ENCODE data around the gene PGC. TPM values are rescaled to one million over a fixed set of nuclear protein-coding genes. Genes with fewer than 3 reads are reported as not detected.

Gene PGC
- total RNA-seq, result 1,000 to 10,000 TPM in 2 of 6 donors, 100 to 1,000 TPM in 4; 241 to 4,380 (median 659) TPM

GRCh38 chr6:41747256-41748101 is at the start of gene PGC:
Gene PGC, minus strand, starts transcription at chr6:41747397. Its CDS starts 63 bp downstream, at chr6:41747334.
- peak within 1 kb of the TSS in 2 of 4 donors; percentile 30 to 41 for H3K4me3 ChIP-seq
- H3K36me3 ChIP-seq, result no peaks in the 10 kb centered on the region
- DNase-seq (peak in 1 of 2 donors; percentile 79), ATAC-seq (ENCODE audit: low FRiP score in 2 of 2) (peak; percentile 28 to 64)
- peak in 1 of 2 donors; percentile 26 for TF ChIP-seq POLR2AphosphoS5 (IDR thresholded peaks at IDR 0.05)
- peak in 1 of 4 donors; percentile 64 for TF ChIP-seq EP300 (IDR thresholded peaks at IDR 0.05)
- no peak for TF ChIP-seq CTCF (IDR thresholded peaks at IDR 0.05)
- peak in 1 of 4 donors; percentile 64 for TF ChIP-seq POLR2A (IDR thresholded peaks at IDR 0.05)
- H3K4me1 ChIP-seq, result peaks cover 0 to 34% (median 2%) of the 10 kb centered on the region in 4 donors
- H3K9me3 ChIP-seq, result no peaks in the 10 kb centered on the region
- H3K27ac ChIP-seq, result peak within 1 kb of the TSS; percentile 30 to 74 (median 56)
- H3K27me3 ChIP-seq, result no peaks in the 10 kb centered on the region
- 62% methylated on average over 15 of the region's 15 CpGs for WGBS, 2 donors

GRCh38 chr6:41796474-41796873 is 49.3 kb upstream of the PGC start:
- Histone ChIP-seq H3K4me3 (no peak overlapping the region), H3K9me3 (no peaks in the 10 kb centered on the region), H3K27me3 (no peaks in the 10 kb centered on the region), H3K4me1 (peaks cover 0 to 10% (median 0%) of the 10 kb centered on the region in 4 donors), H3K27ac (no peak overlapping the region), H3K36me3 (peaks cover 0 to 48% (median 14%) of the 10 kb centered on the region in 4 donors)
- ATAC-seq (ENCODE audit: low FRiP score in 2 of 2), result no peak
- 93 to 96% methylated on average over 2 of the region's 2 CpGs for WGBS, 2 donors
- no peak for TF ChIP-seq POLR2AphosphoS5 (IDR thresholded peaks at IDR 0.05)
- no peak for TF ChIP-seq POLR2A (IDR thresholded peaks at IDR 0.05)
- no peak for TF ChIP-seq EP300 (IDR thresholded peaks at IDR 0.05)
- no peak for TF ChIP-seq CTCF (IDR thresholded peaks at IDR 0.05)
- no peak for DNase-seq

- WGBS, 2 donors, result 87 to 89% methylated on average over 4 of the region's 4 CpGs
- Histone ChIP-seq H3K36me3 (peaks cover 5 to 57% (median 27%) of the 10 kb centered on the region in 4 donors), H3K27me3 (no peaks in the 10 kb centered on the region), H3K4me3 (no peak overlapping the region), H3K9me3 (no peaks in the 10 kb centered on the region), H3K4me1 (peaks cover 12 to 23% (median 20%) of the 10 kb centered on the region in 4 donors), H3K27ac (no peak overlapping the region)
- DNase-seq (no peak), ATAC-seq (ENCODE audit: low FRiP score in 2 of 2) (no peak)
- TF ChIP-seq EP300 (IDR thresholded peaks at IDR 0.05), result no peak
- TF ChIP-seq POLR2A (IDR thresholded peaks at IDR 0.05), result no peak
- no peak for TF ChIP-seq POLR2AphosphoS5 (IDR thresholded peaks at IDR 0.05)
- TF ChIP-seq CTCF (IDR thresholded peaks at IDR 0.05), result no peak
Observed at GRCh38 chr6:41791984-41792383, 44.8 kb upstream of the PGC start.

- TF ChIP-seq POLR2AphosphoS5 (IDR thresholded peaks at IDR 0.05) (no peak), EP300 (IDR thresholded peaks at IDR 0.05) (no peak), CTCF (IDR thresholded peaks at IDR 0.05) (no peak), POLR2A (IDR thresholded peaks at IDR 0.05) (no peak)
- no peak overlapping the region for H3K4me3 ChIP-seq
Observed at GRCh38 chr6:41791305-41791704, 44.1 kb upstream of the PGC start.

More at GRCh38 chr6:41791305-41791704, 44.1 kb upstream of the PGC start:
- 83 to 84% methylated on average over 1 of the region's 1 CpG for whole genome bisulfite sequencing, 2 donors
- H3K4me1 ChIP-seq, result peaks cover 12 to 24% (median 21%) of the 10 kb centered on the region in 4 donors
- no peaks in the 10 kb centered on the region for H3K9me3 ChIP-seq
- H3K36me3 ChIP-seq, result peaks cover 5 to 55% (median 26%) of the 10 kb centered on the region in 4 donors
- H3K27ac ChIP-seq, result no peak overlapping the region
- DNase-seq (no peak), ATAC-seq (ENCODE audit: low FRiP score in 2 of 2) (no peak)
- no peaks in the 10 kb centered on the region for H3K27me3 ChIP-seq
